ENCODE data around the gene FN3KRP. TPM values are rescaled to one million over a fixed set of nuclear protein-coding genes. Genes with fewer than 3 reads are reported as not detected.

FN3KRP gene
- total RNA-seq, 1 donor from 2014 or later: 18.2 TPM

Other genes with a start within 250 kb of the FN3KRP start
- gene FOXK2, start 197.0 kb upstream of the FN3KRP start, total RNA-seq: 34.2 TPM
- gene WDR45B, start 68.3 kb upstream of the FN3KRP start, total RNA-seq: 63.8 TPM
- gene RAB40B, start 18.0 kb upstream of the FN3KRP start, total RNA-seq: 6.6 TPM
- gene FN3K, start 18.9 kb downstream of the FN3KRP start, total RNA-seq: 3.2 TPM
- 55.5 TPM for gene TBCD, start 35.4 kb downstream of the FN3KRP start, total RNA-seq
- gene ZNF750, start 123.3 kb downstream of the FN3KRP start, total RNA-seq: 133 TPM

Data from esophagus mucosa (tissue), 1 donor.